H1 (cell line): ENCODE results near the gene CLCN3.

Experiments
- ASH2L ChIP-seq: fragments of 200-600, 300-600 bp; sonication (generic); IDR thresholded peaks from one replicate; pipeline ENCODE4 v1.7.1; 2017; ENCODE audit warnings: low read length
- CBX8 ChIP-seq: fragments of 300-800, 300-1000 bp; sonication (generic); IDR thresholded peaks from 2 replicates; pipeline ENCODE4 v1.7.1; 2016; ENCODE audit warnings: low read depth, low read length, borderline replicate concordance
- CHD1 ChIP-seq: IDR thresholded peaks from 2 replicates; pipeline ENCODE4 v1.6.1; 2012; ENCODE audit warnings: low read depth, low read length, improper control_type of control experiment
- CREB1 ChIP-seq: IDR thresholded peaks from 2 replicates; pipeline ENCODE4 v1.6.1; 2012; ENCODE audit warnings: inconsistent platforms
- CTCF ChIP-seq, 3 experiments: IDR thresholded peaks; 1 replicate in 2 of 3; 2 replicates in 1 of 3; pipeline versions ENCODE4 v1.5.1 to v1.6.1; 2011; ENCODE audit warnings: low read length in 3 of 3, mild to moderate bottlenecking in 3 of 3, inconsistent platforms in 2 of 3, low read depth in 1 of 3, moderate library complexity in 1 of 3; ENCODE audit not compliant: insufficient read depth in 1 of 3; ENCODE audit errors: control extremely low read depth in 1 of 3
- EP300 ChIP-seq, 2 experiments: IDR thresholded peaks; 1 replicate in 1 of 2; 2 replicates in 1 of 2; pipeline ENCODE4 v1.6.1; 2011 to 2012; ENCODE audit warnings: low read depth in 2 of 2, low read length in 2 of 2, mild to moderate bottlenecking in 2 of 2, borderline replicate concordance in 1 of 2, inconsistent platforms in 1 of 2, moderate library complexity in 1 of 2
- EZH2 ChIP-seq: fragments of 200-600 bp; sonication (generic); IDR thresholded peaks from 2 replicates; pipeline ENCODE4 v1.7.1; 2012; ENCODE audit warnings: low read depth, mild to moderate bottlenecking, moderate library complexity, low read length, inconsistent platforms; ENCODE audit not compliant: severe bottlenecking
- MAFK ChIP-seq: IDR thresholded peaks from 2 replicates; pipeline ENCODE4 v1.6.1; 2012; ENCODE audit warnings: low read depth, mild to moderate bottlenecking, improper control_type of control experiment, low read length
- POLR2A ChIP-seq, 2 experiments: IDR thresholded peaks; 1 replicate in 1 of 2; 2 replicates in 1 of 2; pipeline ENCODE4 v1.6.1; 2011; ENCODE audit warnings: low read depth in 2 of 2, low read length in 2 of 2, mild to moderate bottlenecking in 2 of 2; ENCODE audit errors: control extremely low read depth in 1 of 2
- POLR2AphosphoS5 ChIP-seq: IDR thresholded peaks from 2 replicates; pipeline ENCODE4 v1.6.1; 2011; ENCODE audit warnings: low read depth, low read length
- RAD21 ChIP-seq, 2 experiments: IDR thresholded peaks in 1 of 2; conservative IDR thresholded peaks in 1 of 2; 2 replicates each; pipeline ENCODE4 v1.6.1; 2011; ENCODE audit warnings: low read depth in 2 of 2, low read length in 2 of 2, improper control_type of control experiment in 1 of 2, inconsistent platforms in 1 of 2, mild to moderate bottlenecking in 1 of 2, moderate library complexity in 1 of 2
- TAF1 ChIP-seq: IDR thresholded peaks from 2 replicates; pipeline ENCODE4 v1.6.1; 2011; ENCODE audit warnings: mild to moderate bottlenecking, low read depth, low read length
- TCF12 ChIP-seq: IDR thresholded peaks from 2 replicates; pipeline ENCODE4 v1.6.1; 2011; ENCODE audit warnings: low read depth, mild to moderate bottlenecking, low read length
- YY1 ChIP-seq: IDR thresholded peaks from 2 replicates; pipeline ENCODE4 v1.6.1; 2011; ENCODE audit warnings: low read depth, mild to moderate bottlenecking, low read length

- TF ChIP-seq POLR2A (IDR thresholded peaks at IDR 0.05; ENCODE audit: control extremely low read depth in 1 of 2, low read depth in 2 of 2, low read length in 2 of 2), result no peak
- no peak for TF ChIP-seq TCF12
- TF ChIP-seq MAFK, result no peak
- no peak for TF ChIP-seq ASH2L
- no peak for TF ChIP-seq EP300 (IDR thresholded peaks at IDR 0.05; ENCODE audit: borderline replicate concordance in 1 of 2, low read depth in 2 of 2, low read length in 2 of 2)
- no peak for TF ChIP-seq TAF1
- TF ChIP-seq POLR2AphosphoS5, result no peak
- TF ChIP-seq CBX8, result no peak
- no peak for TF ChIP-seq CREB1
- no peak for TF ChIP-seq EZH2
- no peak for TF ChIP-seq CTCF (IDR thresholded peaks at IDR 0.05; ENCODE audit: control extremely low read depth in 1 of 3, insufficient read depth in 1 of 3, low read depth in 1 of 3, low read length in 3 of 3)
- no peak for TF ChIP-seq RAD21 (IDR thresholded peaks at IDR 0.05 in 1 of 2, conservative IDR thresholded peaks at IDR 0.05 in 1 of 2; ENCODE audit: low read depth in 2 of 2, low read length in 2 of 2)
- no peak for TF ChIP-seq YY1
- TF ChIP-seq CHD1, result no peak
These were observed 41.4 kb downstream of the CLCN3 start for GRCh38 chr4:169661761-169662160.
